GM19395 (cell line): ENCODE measurements around the gene AKR1C2.
"Not testable (repeated sequence)": the region's sequence is repeated elsewhere in the genome, so short reads cannot be mapped to it uniquely, and the experiment has no call there.

ENCODE experiments used
- ATAC-seq: cut with Tn5 transposase; IDR thresholded peaks from one replicate; pipeline ENCODE4 v1.9.1; 2021; ENCODE audit warnings: mild to moderate bottlenecking, moderate library complexity; ENCODE audit not compliant: unreplicated experiment

AKR1C2 gene

DNA sequence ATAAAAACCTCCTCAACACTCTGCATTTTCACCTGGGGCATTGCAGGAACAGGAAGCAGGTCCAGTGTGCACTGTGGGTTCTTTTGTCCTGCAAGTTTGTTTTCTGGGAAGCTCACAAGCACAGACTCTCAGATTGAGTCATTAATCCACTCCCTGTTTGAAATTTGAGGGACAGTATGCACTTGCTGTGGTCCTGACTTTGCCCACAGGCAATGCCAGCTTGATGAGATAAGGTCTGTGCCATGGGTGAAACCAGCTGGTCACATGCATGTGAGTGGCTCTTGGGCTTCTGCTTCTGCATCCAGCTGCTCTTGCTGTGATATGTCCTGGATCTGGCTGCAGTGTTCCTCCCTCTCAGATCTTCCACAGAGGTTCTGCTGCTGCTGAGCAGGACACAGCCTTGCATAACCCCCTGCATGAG is 21.8 kb upstream of the AKR1C2 start:
- ATAC-seq: not testable (repeated sequence)

DNA sequence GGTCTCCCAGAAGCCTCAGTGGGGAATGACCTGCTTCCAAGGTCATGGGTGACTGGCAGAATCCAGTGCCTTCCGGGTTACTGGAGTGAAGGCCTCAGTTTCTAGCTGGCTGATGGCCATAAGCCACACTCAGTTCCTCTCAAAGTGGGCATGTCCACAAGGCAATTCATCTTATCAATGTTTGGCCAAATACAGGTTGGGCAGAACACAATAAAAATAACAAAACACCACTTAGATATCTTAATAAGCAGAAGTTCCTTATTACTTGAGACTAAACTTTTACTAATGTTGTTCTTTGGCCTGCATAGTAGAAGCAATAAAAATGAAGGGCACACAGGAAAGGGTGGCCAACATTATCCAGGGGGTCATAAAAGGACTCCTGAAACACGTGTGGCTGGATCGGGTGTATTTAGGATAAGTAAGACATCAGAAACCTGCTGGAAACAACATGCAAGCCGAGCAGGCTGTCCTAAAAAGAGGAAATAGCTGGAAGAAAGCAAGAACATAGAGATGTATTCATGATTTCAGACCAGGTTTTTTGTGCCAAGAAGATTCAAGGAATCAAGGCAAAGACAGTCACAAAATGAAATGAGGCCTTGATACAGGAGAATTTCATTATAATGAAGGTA is 19.6 kb upstream of the AKR1C2 start:
- ATAC-seq: no peak

DNA sequence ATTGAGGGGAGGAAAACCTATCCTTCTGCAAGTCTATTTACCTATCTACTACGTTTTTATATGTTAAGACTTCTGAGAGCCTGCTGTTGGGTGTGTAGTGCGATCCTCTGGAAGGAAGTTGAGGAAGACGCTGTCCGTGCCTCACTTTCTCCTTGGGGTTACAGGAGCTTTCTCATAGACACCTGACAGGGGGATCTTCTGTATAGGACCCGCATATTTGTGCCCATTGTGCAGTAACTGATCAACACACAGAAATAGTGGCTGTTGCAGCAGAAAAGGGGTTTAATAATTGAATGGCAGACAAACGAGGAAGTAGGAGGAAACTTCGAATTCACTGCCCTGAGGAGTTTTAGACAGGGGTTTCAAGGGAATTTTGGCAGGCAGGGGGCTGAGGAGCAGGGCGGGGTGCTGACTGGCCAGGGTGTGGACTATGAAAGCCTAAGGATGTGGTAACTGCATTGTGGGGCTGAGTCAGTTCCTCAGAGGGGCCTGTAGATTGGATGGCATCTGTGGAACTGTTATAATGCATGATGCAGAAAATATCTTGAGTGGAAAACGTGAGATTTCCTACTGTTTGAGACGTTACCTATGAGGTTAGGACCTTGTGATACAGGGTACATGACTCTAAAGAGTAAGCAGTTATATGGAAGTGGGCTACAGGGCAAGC is 18.1 kb upstream of the AKR1C2 start:
- not testable (repeated sequence) for ATAC-seq

DNA sequence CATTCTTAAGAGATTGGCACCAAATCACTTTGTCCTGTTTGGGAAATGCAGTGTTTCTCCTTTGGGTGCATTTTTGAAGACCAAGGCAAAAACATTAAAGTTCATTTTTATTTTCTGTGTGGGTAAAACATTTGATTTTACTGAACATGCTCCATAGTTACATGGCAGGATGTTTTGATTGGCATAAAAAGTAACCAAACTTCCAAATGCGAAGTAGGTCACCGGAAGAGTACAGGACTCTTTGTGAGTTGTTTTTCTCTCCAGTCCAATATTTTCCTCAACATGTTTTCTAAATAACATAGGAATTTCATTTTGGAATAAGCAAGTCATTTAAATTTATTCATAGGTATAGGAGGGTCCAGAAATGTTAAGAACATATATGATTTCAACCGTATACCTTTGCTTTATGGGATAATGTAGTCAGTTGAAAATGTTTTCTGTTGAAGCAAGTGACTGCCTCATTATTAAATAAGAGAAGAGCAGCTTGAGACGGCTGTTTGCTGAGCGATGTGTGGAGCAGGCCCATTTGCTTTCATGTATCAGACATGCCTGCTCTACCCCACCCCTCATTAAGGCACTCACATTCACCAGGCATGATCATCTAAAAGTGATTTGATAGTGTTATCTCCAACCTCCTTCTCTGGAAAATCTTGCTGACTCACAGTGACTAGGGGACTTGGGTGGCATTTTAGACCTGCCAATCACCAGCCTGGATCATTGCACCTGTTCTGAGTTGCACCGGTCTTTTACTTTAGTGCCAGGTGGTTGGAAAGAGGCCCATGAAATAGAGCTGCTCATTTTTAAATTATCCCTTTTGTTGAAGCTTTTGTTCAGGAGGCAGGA is 16.3 kb upstream of the AKR1C2 start:
- ATAC-seq: not testable (repeated sequence)

DNA sequence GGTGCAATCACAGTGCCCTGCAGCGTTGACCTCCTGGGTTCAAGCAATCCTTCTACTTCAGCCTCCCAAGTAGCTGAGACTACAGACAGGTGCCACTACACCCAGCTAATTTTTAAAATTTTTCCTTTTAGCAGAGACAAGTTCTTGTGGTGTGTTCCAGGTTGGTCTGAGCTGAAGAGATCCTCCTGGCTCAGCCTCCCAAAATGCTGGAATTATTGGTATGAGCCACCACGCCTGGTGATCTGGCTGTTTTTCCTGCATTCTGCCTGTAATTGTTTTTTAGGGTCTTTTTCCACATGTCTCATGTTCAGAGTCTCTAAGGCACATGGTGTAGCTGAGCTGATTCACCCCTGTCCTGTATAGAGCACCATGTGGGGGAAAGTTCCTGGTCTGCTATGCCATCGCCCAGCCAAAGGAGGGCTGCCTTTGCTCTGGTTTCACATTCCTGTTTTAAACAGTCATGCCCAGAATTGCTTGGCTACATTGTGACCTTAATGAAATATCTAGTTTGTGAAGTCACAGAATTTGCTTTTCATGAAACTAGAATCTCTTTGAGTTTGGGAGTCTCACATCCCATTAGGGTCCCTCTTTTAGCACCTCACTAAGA is 15.1 kb upstream of the AKR1C2 start:
- not testable (repeated sequence) for ATAC-seq

DNA sequence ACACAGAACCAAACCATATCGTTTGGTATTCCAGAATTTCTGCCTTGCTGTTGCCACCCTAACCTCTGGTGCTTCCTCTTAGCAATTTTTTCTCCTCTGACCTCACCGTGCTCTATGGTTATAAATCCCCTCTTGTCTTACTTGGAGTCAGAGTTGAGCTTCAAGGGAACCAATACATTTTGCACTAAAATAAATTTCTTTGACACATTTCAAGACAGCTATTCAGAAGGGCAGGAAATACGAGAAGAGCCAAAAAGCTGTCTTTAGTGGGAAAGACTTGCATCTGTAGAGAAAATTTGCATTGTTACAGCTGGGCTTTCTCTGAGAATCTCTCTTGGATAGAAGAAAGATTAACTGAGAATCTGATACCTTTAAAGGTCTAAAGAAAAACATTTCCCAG is 14.5 kb upstream of the AKR1C2 start:
- no peak for ATAC-seq

DNA sequence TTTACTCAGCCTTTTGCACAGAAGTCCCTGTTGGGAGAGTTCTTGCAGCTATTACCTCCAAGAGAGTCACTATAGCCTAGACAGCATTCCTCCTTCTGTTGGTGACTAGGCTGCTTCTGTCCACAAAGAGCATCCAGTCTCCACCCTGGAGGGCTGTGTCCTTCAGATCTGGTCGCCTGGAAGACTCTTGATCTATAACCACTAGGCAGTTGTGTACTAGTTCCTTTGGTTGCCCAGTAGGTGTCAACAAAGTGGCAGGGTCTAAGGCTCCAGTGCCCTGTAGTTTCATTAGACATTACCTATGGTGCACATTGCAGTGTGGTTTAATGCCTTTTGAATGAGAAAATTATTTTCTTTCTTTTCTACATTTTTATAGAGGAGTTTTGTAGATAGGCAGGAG is 11.3 kb upstream of the AKR1C2 start:
- no peak for ATAC-seq

DNA sequence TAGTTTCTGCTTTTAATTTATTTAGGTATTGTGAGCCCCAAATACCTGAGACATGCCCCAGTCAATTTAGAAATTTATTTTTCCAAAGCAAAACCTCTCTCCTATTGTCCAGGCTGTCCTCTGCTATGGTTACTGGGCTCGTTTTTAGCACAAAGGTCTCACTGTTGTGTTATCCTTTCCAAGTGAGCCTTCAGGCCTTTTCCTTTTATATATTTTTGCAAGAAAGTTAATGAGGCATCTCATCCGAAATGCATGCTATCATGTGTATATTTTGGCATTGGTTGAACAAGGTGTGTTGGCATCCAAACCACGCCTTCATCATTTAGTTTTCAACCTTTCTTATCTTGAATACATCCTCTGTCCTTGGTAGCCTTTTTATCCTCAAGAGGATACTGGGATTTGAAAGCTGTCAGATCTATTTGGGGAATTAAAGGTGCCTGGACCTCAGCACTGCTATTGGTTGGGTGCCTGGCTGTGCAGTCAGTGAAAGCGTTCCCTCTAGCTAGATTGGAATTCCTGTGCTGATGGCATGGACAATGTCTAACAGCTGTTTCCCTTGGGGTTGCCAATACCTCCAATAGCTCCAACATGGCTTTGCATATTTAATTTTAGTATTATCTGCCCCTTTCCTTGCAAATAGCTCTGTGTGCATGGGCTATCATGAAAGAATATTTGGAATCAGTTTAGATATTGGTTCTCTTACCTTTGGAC is 10.7 kb upstream of the AKR1C2 start:
- not testable (repeated sequence) for ATAC-seq

DNA sequence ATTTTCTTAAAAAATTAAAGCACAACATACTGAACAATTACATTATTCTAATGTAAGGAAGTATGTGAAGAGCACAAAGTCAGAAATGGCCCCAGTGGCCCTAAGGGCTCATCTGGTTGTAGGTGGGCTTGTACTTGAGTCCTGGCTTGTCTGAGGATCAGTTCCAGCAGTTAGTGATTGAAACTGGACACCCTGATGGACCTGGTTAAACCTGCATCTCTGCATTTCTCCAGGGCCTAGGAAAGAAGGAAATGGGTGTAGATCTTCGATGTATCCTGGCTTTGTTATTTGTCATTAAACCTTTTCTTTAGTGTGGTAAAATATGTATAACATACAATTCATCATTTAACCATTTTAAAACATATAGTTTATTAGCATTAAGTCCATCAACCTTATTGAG is 9.7 kb upstream of the AKR1C2 start:
- no peak for ATAC-seq

DNA sequence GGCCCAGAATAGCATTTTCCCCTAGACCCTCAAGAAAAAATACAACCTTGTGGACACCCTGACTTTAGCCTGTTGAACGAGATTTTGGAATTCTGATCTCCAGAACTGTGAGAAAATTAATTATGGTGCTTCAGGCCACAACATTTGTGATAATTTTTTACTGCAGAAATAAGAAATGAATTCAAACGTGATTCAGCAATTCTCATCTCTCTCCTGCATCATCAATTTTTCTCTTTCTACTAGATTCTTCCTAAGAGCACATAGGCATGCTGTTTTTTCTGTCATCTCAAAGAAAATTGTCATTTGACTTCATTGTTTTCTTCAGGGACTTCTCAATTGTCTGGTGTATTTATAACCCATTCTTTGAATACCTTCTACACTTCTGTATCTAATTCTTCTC is 8.9 kb upstream of the AKR1C2 start:
- ATAC-seq: no peak

DNA sequence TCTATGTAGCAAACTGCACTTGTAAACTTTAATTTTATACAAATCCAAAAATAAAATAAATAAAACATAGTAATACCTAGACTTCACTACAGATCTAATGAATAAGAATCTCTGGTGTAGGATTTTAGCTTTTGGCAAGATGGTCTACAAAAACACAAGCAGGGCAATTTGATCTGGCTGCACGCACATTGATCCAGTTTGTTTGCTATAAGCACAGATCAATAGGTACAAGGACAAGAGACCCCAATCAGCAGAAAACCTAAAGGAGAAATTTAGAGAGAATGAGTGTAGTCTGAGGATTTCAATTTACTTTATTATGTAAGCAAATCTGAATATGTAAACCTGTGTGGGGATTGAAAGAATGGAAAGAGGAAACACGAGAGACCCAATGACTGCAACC is 7.7 kb upstream of the AKR1C2 start:
- ATAC-seq: not testable (repeated sequence)

DNA sequence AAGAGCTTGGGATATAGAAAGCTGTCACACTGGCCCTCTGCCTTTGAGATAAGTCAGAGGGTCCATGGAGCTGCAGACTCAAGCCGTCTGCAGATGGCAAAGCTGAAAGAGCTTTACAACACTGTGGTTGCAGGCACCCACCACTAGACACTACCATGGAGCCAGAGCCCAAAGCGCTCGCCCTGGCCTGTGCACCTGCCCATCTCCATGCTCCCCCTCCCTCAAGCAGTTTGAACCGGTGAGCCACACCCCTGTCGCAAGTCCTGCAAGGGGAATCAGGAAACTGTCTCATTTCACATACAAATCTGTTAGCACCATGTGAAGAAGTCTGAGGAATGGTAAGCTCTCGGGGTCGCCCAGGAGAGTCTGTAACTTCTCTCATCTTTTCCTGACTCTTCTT is 6.4 kb upstream of the AKR1C2 start:
- ATAC-seq: not testable (repeated sequence)

DNA sequence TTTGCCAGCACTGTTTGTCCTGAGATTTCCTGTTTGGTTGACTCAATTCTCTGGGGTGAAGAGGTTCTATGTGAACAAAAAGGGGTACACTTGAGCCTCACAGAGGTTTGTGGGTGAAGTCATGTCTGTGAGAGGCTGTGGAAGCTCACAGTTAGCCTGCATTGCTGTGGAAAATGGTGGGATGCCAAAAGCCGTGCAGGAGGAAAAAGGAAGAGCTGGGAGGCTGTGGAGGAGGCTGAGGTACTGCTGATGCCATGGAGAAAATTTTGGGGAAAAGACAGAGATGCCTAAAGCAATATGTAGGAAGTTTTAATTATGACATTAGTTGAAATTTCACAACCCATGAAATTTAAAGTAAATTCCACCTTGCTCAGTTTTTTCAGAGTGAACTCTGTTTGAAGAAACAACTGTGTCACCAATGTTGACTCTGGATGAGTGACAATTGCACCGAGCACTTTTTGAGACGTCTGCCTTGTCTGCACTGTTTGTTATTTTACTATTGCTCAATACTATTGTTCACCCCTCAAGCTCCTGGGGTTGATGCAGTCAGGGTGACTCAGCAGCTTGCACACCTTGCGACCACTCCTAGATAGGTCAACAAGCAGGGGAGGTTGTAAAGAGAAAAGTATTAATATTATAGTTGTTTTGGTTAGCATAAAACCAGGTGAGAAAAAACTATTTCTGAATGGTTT is 5.3 kb upstream of the AKR1C2 start:
- not testable (repeated sequence) for ATAC-seq

DNA sequence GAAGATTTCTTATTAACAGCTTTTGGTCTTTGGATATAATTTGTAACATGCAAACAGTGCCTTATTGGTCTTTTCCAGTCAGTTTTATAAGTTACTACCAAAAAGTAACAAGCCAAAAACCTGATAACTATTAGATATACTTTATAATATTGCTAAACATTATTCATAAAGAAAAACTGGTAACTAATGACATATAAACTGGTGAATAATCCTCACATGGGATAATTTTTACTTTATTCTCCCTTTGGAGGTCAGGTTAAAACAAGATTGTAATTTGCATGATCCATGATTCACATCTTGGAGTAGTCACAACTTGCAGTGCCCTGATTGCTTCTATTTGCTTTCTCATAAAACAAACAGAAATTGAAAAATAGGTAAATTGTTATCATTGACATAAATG is 844 bp upstream of the AKR1C2 start:
- not testable (repeated sequence) for ATAC-seq

DNA sequence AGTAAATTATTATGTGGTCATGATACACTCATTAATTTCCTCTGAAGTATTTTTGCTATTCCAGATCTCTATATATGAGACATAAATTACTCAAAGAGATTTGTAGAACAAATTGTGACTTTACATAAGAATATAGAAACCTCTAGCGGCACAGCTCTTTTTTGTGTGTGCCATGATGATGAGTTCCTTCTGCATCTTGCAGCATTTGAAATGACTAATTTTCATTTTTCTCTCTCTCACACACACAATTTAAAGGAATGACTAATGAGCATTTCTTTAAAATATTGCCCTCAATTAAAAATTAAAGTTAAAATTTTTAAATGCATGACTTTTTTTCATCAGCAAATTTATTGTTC is 351 bp upstream of the AKR1C2 start:
- ATAC-seq: not testable (repeated sequence)

DNA sequence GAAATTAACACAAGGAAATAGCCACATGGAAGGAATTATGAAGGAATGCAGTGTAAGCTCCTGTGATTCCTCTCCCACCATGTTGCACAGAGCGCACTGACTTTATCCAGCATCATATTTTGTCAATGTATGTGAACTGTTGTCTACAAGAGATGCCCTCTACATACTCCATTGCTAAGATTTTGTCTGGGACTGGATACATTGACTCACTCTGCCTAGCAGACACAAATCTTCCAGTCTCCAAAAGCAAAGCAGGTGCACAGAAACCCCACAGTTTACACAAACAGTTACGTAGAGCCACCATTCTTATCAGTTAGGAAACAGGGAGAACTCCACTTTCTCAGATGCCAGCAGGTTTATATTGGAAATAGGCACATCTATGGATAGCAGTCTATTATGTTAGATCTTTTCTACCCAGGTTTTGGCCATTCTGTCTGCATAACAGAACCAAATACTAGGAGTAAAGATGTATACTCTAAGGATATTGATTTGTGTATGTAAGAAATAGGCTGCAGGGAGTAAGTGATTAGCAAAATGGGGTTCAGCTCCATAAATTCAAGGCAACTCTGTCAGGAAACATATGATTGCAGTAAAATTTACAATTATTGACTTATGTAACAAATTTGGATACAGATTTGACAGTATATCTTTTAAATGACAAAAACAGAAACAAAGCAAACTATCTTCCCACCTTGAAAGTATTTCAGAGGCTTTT is 1.5 kb downstream of the AKR1C2 start:
- ATAC-seq: no peak

DNA sequence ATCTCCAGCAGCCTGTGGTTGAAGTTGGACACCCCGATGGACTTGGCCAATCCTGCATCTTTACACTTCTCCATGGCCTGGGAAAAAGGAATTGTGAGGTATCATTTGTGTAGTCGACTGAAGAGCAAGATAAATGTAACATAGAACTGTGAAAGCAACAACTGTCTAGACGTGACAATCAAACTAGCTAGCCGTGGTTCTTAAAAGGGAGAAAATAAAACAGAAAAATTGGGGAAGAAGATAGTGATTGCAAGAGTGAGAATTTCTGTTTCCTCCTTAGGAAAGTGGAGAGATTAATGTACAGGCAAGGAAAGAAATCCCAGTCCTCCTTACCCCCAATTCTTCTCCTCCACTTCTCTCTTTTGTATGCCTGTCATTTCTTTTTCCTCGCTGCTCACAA is 5.0 kb downstream of the AKR1C2 start:
- no peak for ATAC-seq

DNA sequence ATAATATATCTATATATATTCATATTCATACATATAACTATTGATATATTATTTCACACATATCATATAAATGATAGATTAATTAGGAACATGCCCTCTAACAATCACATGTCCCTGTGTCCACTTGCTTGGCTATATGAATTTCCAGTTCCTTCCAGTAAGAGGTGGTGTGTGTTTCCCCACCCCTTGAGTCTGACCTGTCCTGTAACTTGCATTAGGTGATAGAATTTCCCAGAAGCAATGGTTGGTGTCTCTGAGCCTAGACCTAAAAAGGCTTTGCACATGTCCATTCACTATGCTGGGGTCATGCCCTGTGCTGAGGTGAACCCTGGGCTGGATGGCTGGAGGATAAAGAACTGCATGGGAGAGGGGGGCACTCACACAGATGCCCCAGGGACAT is 9.4 kb downstream of the AKR1C2 start:
- not testable (repeated sequence) for ATAC-seq

DNA sequence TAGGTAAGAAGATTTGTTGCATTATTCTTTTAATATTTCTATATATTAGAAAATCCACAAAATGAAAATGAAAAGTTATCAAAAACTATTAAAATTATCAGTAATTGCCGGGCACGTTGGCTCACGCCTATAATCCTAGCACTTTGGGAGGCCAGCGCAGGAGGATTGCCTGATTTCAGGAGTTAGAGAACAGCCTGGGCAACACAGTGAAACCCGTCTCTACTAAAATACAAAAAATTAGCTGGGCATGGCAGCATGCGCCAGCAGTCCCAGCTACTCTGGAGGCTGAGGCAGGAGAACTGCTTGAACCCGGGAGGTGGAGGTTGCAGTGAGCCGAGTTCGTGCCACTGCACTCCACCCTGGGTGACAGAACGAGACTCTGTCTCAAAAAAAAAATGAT is 11.1 kb downstream of the AKR1C2 start:
- not testable (repeated sequence) for ATAC-seq

DNA sequence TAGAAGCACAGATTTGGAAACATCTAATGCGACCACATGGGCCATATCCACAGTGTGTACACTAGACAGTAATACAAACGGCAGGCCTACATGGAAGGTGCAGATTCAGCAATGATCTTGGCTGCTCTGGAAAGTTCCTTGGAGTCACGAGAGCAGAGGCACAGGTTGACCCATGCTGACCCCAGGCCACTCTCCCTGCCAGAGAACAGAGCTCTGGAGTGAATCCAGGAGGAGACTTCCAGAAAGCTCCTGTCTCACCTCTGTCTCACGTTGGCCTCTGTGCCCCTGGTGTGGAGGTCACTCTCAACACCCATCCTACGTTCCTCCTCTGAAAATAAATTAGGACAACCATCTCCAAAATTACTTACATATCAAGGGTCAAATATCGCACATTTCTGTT is 12.2 kb downstream of the AKR1C2 start:
- ATAC-seq: not testable (repeated sequence)
